ENCODE data around the gene ARHGAP42.

ARHGAP42 gene

GRCh38 chr11:100963375-100963774 is 276.3 kb downstream of the ARHGAP42 start:
- no peaks in the 10 kb centered on the region for H3K9me3 Mint-ChIP-seq

GRCh38 chr11:100964435-100964834 is 277.3 kb downstream of the ARHGAP42 start:
- H3K4me3 Mint-ChIP-seq, result no peak overlapping the region
- H3K9me3 Mint-ChIP-seq, result peaks cover 5% of the 10 kb centered on the region
- no peaks in the 10 kb centered on the region for H3K27me3 Mint-ChIP-seq
- no peaks in the 10 kb centered on the region for H3K36me3 Mint-ChIP-seq (ENCODE audit: low read depth)
- H3K4me1 Mint-ChIP-seq (ENCODE audit: low read depth), result no peaks in the 10 kb centered on the region
- no peak overlapping the region for H3K27ac Mint-ChIP-seq
- intact Hi-C loops (cut with micrococcal nuclease), result no loop called here

More at GRCh38 chr11:100963375-100963774, 276.3 kb downstream of the ARHGAP42 start:
- Mint-ChIP-seq H3K4me1 (ENCODE audit: low read depth) (no peaks in the 10 kb centered on the region), H3K27ac (no peak overlapping the region), H3K4me3 (no peak overlapping the region), H3K27me3 (no peaks in the 10 kb centered on the region), H3K36me3 (ENCODE audit: low read depth) (no peaks in the 10 kb centered on the region)
- intact Hi-C loops (cut with micrococcal nuclease), result no loop called here

GRCh38 chr11:100965346-100965745 is 278.3 kb downstream of the ARHGAP42 start:
- Mint-ChIP-seq H3K4me1 (ENCODE audit: low read depth) (no peaks in the 10 kb centered on the region), H3K4me3 (no peak overlapping the region), H3K27ac (no peak overlapping the region), H3K36me3 (ENCODE audit: low read depth) (no peaks in the 10 kb centered on the region), H3K9me3 (peaks cover 14% of the 10 kb centered on the region), H3K27me3 (no peaks in the 10 kb centered on the region)
- intact Hi-C loops (cut with micrococcal nuclease), result no loop called here

GRCh38 chr11:100966366-100966765 is 279.3 kb downstream of the ARHGAP42 start:
- no peaks in the 10 kb centered on the region for H3K36me3 Mint-ChIP-seq (ENCODE audit: low read depth)
- no peaks in the 10 kb centered on the region for H3K27me3 Mint-ChIP-seq
- H3K27ac Mint-ChIP-seq, result no peak overlapping the region
- no peak overlapping the region for H3K4me3 Mint-ChIP-seq
- intact Hi-C loops (cut with micrococcal nuclease), result no loop called here
- H3K9me3 Mint-ChIP-seq, result peaks cover 16% of the 10 kb centered on the region
- no peaks in the 10 kb centered on the region for H3K4me1 Mint-ChIP-seq (ENCODE audit: low read depth)

GRCh38 chr11:100969008-100969407 is 281.9 kb downstream of the ARHGAP42 start:
- Mint-ChIP-seq H3K36me3 (ENCODE audit: low read depth) (no peaks in the 10 kb centered on the region), H3K27me3 (no peaks in the 10 kb centered on the region), H3K4me3 (no peak overlapping the region), H3K9me3 (peaks cover 24% of the 10 kb centered on the region), H3K4me1 (ENCODE audit: low read depth) (no peaks in the 10 kb centered on the region), H3K27ac (no peak overlapping the region)
- intact Hi-C loops (cut with micrococcal nuclease), result no loop called here

- Mint-ChIP-seq H3K4me1 (ENCODE audit: low read depth) (no peaks in the 10 kb centered on the region), H3K36me3 (ENCODE audit: low read depth) (no peaks in the 10 kb centered on the region), H3K9me3 (peaks cover 24% of the 10 kb centered on the region), H3K27me3 (no peaks in the 10 kb centered on the region), H3K27ac (no peak overlapping the region), H3K4me3 (no peak overlapping the region)
- intact Hi-C loops (cut with micrococcal nuclease), result no loop called here
Measured at GRCh38 chr11:100970283-100971164, 283.4 kb downstream of the ARHGAP42 start.

- H3K27me3 Mint-ChIP-seq, result no peaks in the 10 kb centered on the region
- H3K36me3 Mint-ChIP-seq (ENCODE audit: low read depth), result no peaks in the 10 kb centered on the region
- intact Hi-C loops (cut with micrococcal nuclease), result no loop called here
- no peak overlapping the region for H3K4me3 Mint-ChIP-seq
- no peaks in the 10 kb centered on the region for H3K4me1 Mint-ChIP-seq (ENCODE audit: low read depth)
- H3K9me3 Mint-ChIP-seq, result peaks cover 24% of the 10 kb centered on the region
- no peak overlapping the region for H3K27ac Mint-ChIP-seq
Measured at GRCh38 chr11:100972046-100972445, 285.0 kb downstream of the ARHGAP42 start.

GRCh38 chr11:100978442-100978841 is 291.4 kb downstream of the ARHGAP42 start:
- no peak overlapping the region for H3K27ac Mint-ChIP-seq
- no peaks in the 10 kb centered on the region for H3K27me3 Mint-ChIP-seq
- no peaks in the 10 kb centered on the region for H3K4me1 Mint-ChIP-seq (ENCODE audit: low read depth)
- H3K9me3 Mint-ChIP-seq, result no peaks in the 10 kb centered on the region
- intact Hi-C loops (cut with micrococcal nuclease), result no loop called here
- H3K4me3 Mint-ChIP-seq, result no peak overlapping the region
- no peaks in the 10 kb centered on the region for H3K36me3 Mint-ChIP-seq (ENCODE audit: low read depth)

GRCh38 chr11:100978939-100979338 is 291.9 kb downstream of the ARHGAP42 start:
- Mint-ChIP-seq H3K27me3 (no peaks in the 10 kb centered on the region), H3K27ac (no peak overlapping the region), H3K36me3 (ENCODE audit: low read depth) (no peaks in the 10 kb centered on the region), H3K4me1 (ENCODE audit: low read depth) (no peaks in the 10 kb centered on the region), H3K4me3 (no peak overlapping the region), H3K9me3 (no peaks in the 10 kb centered on the region)
- intact Hi-C loops (cut with micrococcal nuclease), result no loop called here

- intact Hi-C loops (cut with micrococcal nuclease), result no loop called here
- no peaks in the 10 kb centered on the region for H3K36me3 Mint-ChIP-seq (ENCODE audit: low read depth)
- no peaks in the 10 kb centered on the region for H3K27me3 Mint-ChIP-seq
- no peaks in the 10 kb centered on the region for H3K9me3 Mint-ChIP-seq
- H3K27ac Mint-ChIP-seq, result no peak overlapping the region
- no peaks in the 10 kb centered on the region for H3K4me1 Mint-ChIP-seq (ENCODE audit: low read depth)
- H3K4me3 Mint-ChIP-seq, result no peak overlapping the region
Measured at GRCh38 chr11:100980156-100980555, 293.1 kb downstream of the ARHGAP42 start.

- no peaks in the 10 kb centered on the region for H3K4me1 Mint-ChIP-seq (ENCODE audit: low read depth)
- intact Hi-C loops (cut with micrococcal nuclease), result no loop called here
- H3K4me3 Mint-ChIP-seq, result no peak overlapping the region
- no peaks in the 10 kb centered on the region for H3K27me3 Mint-ChIP-seq
- no peaks in the 10 kb centered on the region for H3K36me3 Mint-ChIP-seq (ENCODE audit: low read depth)
- no peaks in the 10 kb centered on the region for H3K9me3 Mint-ChIP-seq
- H3K27ac Mint-ChIP-seq, result no peak overlapping the region
Measured at GRCh38 chr11:100981196-100981824, 294.2 kb downstream of the ARHGAP42 start.

- no peaks in the 10 kb centered on the region for H3K36me3 Mint-ChIP-seq (ENCODE audit: low read depth)
- H3K27me3 Mint-ChIP-seq, result no peaks in the 10 kb centered on the region
- H3K27ac Mint-ChIP-seq, result no peak overlapping the region
- no peak overlapping the region for H3K4me3 Mint-ChIP-seq
- H3K4me1 Mint-ChIP-seq (ENCODE audit: low read depth), result no peaks in the 10 kb centered on the region
- no peaks in the 10 kb centered on the region for H3K9me3 Mint-ChIP-seq
- intact Hi-C loops (cut with micrococcal nuclease), result no loop called here
Measured at GRCh38 chr11:100984668-100985067, 297.6 kb downstream of the ARHGAP42 start.

GRCh38 chr11:100990931-100991330 is 303.8 kb downstream of the ARHGAP42 start:
- Mint-ChIP-seq H3K27ac (no peak overlapping the region), H3K27me3 (no peaks in the 10 kb centered on the region), H3K4me1 (ENCODE audit: low read depth) (no peaks in the 10 kb centered on the region), H3K9me3 (no peaks in the 10 kb centered on the region), H3K4me3 (no peak overlapping the region), H3K36me3 (ENCODE audit: low read depth) (no peaks in the 10 kb centered on the region)
- intact Hi-C loops (cut with micrococcal nuclease), result no loop called here

- Mint-ChIP-seq H3K4me1 (ENCODE audit: low read depth) (no peaks in the 10 kb centered on the region), H3K4me3 (no peak overlapping the region), H3K9me3 (no peaks in the 10 kb centered on the region), H3K27ac (no peak overlapping the region), H3K36me3 (ENCODE audit: low read depth) (no peaks in the 10 kb centered on the region), H3K27me3 (no peaks in the 10 kb centered on the region)
- intact Hi-C loops (cut with micrococcal nuclease), result no loop called here
Measured at GRCh38 chr11:100991541-100991940, 304.5 kb downstream of the ARHGAP42 start.

All from dendritic cell treated with granulocyte-macrophage colony-stimulating factor and Interleukin-4, amounts not matched to agents 40 ng/mL and 50 ng/mL, for 4 days (primary cell).